Adipocyte (in vitro differentiated cells): ENCODE data around the gene MLPH.

Experiments
- DNase-seq: peaks from one replicate; pipeline ENCODE4 v3.0.0-alpha.2; 2015; ENCODE audit warnings: low read depth
- H3K27me3 ChIP-seq: replicated peaks from 2 replicates; pipeline ENCODE4 v1.7.0; 2013; ENCODE audit warnings: mild to moderate bottlenecking, low read length, moderate library complexity; ENCODE audit not compliant: control insufficient read depth, insufficient read depth
- H3K36me3 ChIP-seq: 2 replicates; pipeline ENCODE4 v1.7.0; 2013; ENCODE audit warnings: low read length, mild to moderate bottlenecking, moderate library complexity; ENCODE audit not compliant: control insufficient read depth, insufficient read depth, severe bottlenecking
- H3K4me1 ChIP-seq: 2 replicates; pipeline ENCODE4 v1.7.0; 2013; ENCODE audit warnings: mild to moderate bottlenecking, low read length, moderate library complexity; ENCODE audit not compliant: control insufficient read depth, insufficient read depth
- H3K4me3 ChIP-seq: 2 replicates; pipeline ENCODE4 v1.7.0; 2013; ENCODE audit warnings: mild to moderate bottlenecking, low read length, moderate library complexity
- H3K9ac ChIP-seq: 2 replicates; pipeline ENCODE4 v1.7.0; 2013; ENCODE audit warnings: mild to moderate bottlenecking, low read length, moderate library complexity
- H3K9me3 ChIP-seq: 2 replicates; pipeline ENCODE4 v1.7.0; 2013; ENCODE audit warnings: mild to moderate bottlenecking, low read length, moderate library complexity; ENCODE audit not compliant: control insufficient read depth

The MLPH gene

GRCh38 chr2:237553948-237554347, 66.9 kb downstream of the MLPH start:
- no peaks in the 10 kb centered on the region for H3K36me3 ChIP-seq
- peaks cover 3% of the 10 kb centered on the region for H3K4me1 ChIP-seq
- peaks cover 15% of the 10 kb centered on the region for H3K9me3 ChIP-seq
- H3K9ac ChIP-seq: no peak overlapping the region
- H3K27me3 ChIP-seq: peaks cover 7% of the 10 kb centered on the region
- no peak overlapping the region for H3K4me3 ChIP-seq
- DNase-seq: no peak

- H3K4me1 ChIP-seq: peaks cover 12% of the 10 kb centered on the region
- peaks cover 15% of the 10 kb centered on the region for H3K9me3 ChIP-seq
- no peaks in the 10 kb centered on the region for H3K36me3 ChIP-seq
- H3K27me3 ChIP-seq: no peaks in the 10 kb centered on the region
- no peak overlapping the region for H3K9ac ChIP-seq
- no peak for DNase-seq
- no peak overlapping the region for H3K4me3 ChIP-seq
Measured at GRCh38 chr2:237555560-237555959, 68.5 kb downstream of the MLPH start.

DNA sequence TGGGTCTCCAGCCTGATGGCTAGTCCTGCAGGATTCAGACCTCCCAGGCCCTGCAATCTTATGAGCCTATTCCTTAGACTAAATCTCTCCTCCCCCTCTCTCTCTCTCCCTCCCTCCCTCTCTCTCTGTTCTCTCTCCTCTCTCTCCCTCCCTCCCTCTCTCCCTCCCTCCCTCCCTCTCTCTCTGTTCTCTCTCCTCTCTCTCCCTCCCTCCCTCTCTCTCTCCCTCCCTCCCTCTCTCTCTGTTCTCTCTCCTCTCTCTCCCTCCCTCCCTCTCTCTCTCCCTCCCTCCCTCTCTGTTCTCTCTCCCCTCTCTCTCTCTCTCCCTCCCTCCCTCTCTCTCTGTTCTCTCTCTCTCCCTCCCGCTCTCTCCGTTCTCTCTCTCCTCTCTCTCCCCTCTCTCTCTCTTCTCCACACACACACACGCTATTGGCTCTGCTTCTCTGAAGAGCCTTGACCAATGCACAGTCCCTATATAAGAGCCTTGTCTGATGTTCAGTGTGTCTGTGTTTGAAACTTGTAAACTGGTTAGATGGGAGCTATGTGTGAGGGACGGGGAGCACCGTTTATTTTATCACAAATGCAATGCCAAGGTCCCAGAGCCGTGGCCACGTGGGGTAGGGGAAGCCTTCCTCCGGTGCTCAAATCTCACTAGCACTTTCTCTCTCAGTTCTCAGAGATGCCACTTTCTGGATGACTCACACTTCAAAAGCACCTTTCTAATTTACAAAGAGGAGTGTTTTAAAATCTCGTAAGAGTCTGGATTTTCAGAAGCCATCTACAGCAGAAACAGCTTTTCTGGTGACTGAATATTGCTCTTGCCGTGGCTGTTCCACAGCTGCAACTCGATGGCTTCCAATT, 70.0 kb downstream of the MLPH start:
- Histone ChIP-seq H3K36me3 (no peaks in the 10 kb centered on the region), H3K9me3 (peaks cover 15% of the 10 kb centered on the region), H3K4me1 (peaks cover 12% of the 10 kb centered on the region), H3K27me3 (no peaks in the 10 kb centered on the region), H3K9ac (no peak overlapping the region), H3K4me3 (no peak overlapping the region)
- DNase-seq: no peak

DNA sequence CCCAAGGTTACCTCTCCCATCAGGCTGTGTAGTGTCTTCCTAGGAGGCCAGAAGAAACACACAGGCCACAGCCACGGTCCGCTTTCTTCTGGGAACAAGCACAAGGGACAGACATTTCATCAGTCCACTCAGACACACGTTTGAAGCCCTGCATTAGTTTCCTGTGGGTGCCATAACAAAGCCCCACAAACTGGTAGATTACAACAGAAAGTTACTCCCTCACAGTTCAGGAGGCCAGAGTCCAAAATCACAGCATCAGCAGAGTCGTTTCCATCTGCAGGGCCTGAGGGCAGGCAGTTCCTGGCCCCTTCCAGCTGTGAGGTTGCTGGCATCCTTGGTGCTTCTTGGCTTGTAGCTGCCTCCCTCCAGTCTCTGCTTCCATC, 70.6 kb downstream of the MLPH start:
- no peak overlapping the region for H3K4me3 ChIP-seq
- peaks cover 12% of the 10 kb centered on the region for H3K4me1 ChIP-seq
- DNase-seq: no peak
- peaks cover 15% of the 10 kb centered on the region for H3K9me3 ChIP-seq
- no peaks in the 10 kb centered on the region for H3K27me3 ChIP-seq
- no peak overlapping the region for H3K9ac ChIP-seq
- H3K36me3 ChIP-seq: no peaks in the 10 kb centered on the region

- no peak overlapping the region for H3K4me3 ChIP-seq
- H3K27me3 ChIP-seq: peaks cover 10% of the 10 kb centered on the region
- H3K36me3 ChIP-seq: no peaks in the 10 kb centered on the region
- peaks cover 12% of the 10 kb centered on the region for H3K4me1 ChIP-seq
- DNase-seq: peak; percentile 23
- H3K9ac ChIP-seq: no peak overlapping the region
- peaks cover 15% of the 10 kb centered on the region for H3K9me3 ChIP-seq
Measured at GRCh38 chr2:237558961-237559641, 72.0 kb downstream of the MLPH start.

GRCh38 chr2:237561221-237561620, 74.2 kb downstream of the MLPH start:
- peaks cover 19% of the 10 kb centered on the region for H3K27me3 ChIP-seq
- H3K9ac ChIP-seq: no peak overlapping the region
- no peak for DNase-seq
- H3K4me1 ChIP-seq: peaks cover 12% of the 10 kb centered on the region
- H3K36me3 ChIP-seq: no peaks in the 10 kb centered on the region
- no peak overlapping the region for H3K4me3 ChIP-seq
- H3K9me3 ChIP-seq: peaks cover 3% of the 10 kb centered on the region

- peaks cover 10% of the 10 kb centered on the region for H3K4me1 ChIP-seq
- no peak overlapping the region for H3K9ac ChIP-seq
- no peaks in the 10 kb centered on the region for H3K36me3 ChIP-seq
- H3K9me3 ChIP-seq: no peaks in the 10 kb centered on the region
- no peak overlapping the region for H3K4me3 ChIP-seq
- peak; percentile 48 for DNase-seq
- H3K27me3 ChIP-seq: peaks cover 31% of the 10 kb centered on the region
Measured at GRCh38 chr2:237563816-237564215, 76.8 kb downstream of the MLPH start.

GRCh38 chr2:237564526-237565131, 77.6 kb downstream of the MLPH start:
- Histone ChIP-seq H3K27me3 (peaks cover 31% of the 10 kb centered on the region), H3K9ac (no peak overlapping the region), H3K9me3 (no peaks in the 10 kb centered on the region), H3K4me1 (peaks cover 2% of the 10 kb centered on the region), H3K36me3 (no peaks in the 10 kb centered on the region), H3K4me3 (no peak overlapping the region)
- no peak for DNase-seq

DNA sequence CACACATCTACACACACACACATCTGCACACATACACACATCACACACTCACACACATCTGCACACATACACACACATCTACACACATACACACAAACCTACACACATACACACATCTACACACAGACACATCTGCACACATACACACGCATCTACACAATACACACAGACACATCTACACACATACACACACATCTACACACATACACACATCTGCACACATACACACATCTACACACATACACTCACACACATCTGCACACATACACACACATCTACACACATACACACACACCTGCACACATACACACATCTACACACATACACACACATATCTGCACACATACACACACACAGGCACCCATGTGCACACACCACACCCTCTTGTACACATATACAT, 78.9 kb downstream of the MLPH start:
- Histone ChIP-seq H3K9ac (no peak overlapping the region), H3K27me3 (peaks cover 31% of the 10 kb centered on the region), H3K36me3 (no peaks in the 10 kb centered on the region)

GRCh38 chr2:237566401-237567235, 79.6 kb downstream of the MLPH start, which contains the start of gene PRLH:
Gene PRLH, plus strand, starts transcription at chr2:237566574. Its CDS starts 0 bp downstream, at chr2:237566574.
- Histone ChIP-seq H3K36me3 (no peaks in the 10 kb centered on the region), H3K9me3 (no peaks in the 10 kb centered on the region), H3K9ac (no peak within 1 kb of the TSS), H3K4me3 (no peak within 1 kb of the TSS), H3K27me3 (peaks cover 31% of the 10 kb centered on the region), H3K4me1 (no peaks in the 10 kb centered on the region)
- no peak for DNase-seq

More for the DNA sequence above, 78.9 kb downstream of the MLPH start:
- Histone ChIP-seq H3K4me1 (no peaks in the 10 kb centered on the region), H3K4me3 (no peak overlapping the region), H3K9me3 (no peaks in the 10 kb centered on the region)
- no peak for DNase-seq
